SKM-1 (cell line): ENCODE measurements around the gene RHOT2.

Experiments
- DNase-seq: peaks from one replicate; lab custom pipeline; 2025; ENCODE audit not compliant: unreplicated experiment; lab: John Stamatoyannopoulos, UW

The RHOT2 gene

DNA sequence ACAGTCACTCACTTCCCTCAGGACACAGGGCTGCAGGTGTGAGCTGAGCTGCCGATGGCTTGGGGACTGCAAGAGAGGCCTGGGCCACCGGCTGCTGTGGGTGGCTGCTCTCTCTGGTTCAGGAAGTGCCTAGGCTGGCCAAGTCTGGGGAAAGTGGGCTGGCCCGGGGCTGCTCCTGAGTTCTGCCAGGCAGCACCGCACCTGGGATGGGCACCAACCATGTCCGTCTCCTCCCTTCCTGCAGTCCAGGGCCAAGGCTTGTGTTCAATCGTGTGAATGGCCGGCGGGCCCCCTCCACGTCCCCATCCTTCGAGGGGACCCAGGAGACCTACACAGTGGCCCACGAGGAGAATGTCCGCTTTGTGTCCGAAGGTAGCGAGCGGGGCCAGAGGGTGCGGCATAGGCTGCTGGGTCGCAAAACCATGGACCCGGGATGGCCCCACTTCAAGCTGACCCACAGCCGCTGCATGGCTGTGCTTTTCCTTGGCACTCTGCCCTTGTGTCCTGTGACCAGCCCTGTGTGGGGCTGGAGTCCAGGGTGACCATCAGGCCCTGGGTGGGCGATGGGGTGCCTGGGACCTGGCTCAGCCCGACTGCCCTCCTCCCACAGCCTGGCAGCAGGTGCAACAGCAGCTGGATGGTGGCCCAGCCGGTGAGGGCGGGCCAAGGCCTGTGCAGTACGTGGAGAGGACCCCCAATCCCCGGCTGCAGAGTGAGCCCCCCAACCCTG, 20.6 kb upstream of the RHOT2 start:
- DNase-seq = no peak

DNA sequence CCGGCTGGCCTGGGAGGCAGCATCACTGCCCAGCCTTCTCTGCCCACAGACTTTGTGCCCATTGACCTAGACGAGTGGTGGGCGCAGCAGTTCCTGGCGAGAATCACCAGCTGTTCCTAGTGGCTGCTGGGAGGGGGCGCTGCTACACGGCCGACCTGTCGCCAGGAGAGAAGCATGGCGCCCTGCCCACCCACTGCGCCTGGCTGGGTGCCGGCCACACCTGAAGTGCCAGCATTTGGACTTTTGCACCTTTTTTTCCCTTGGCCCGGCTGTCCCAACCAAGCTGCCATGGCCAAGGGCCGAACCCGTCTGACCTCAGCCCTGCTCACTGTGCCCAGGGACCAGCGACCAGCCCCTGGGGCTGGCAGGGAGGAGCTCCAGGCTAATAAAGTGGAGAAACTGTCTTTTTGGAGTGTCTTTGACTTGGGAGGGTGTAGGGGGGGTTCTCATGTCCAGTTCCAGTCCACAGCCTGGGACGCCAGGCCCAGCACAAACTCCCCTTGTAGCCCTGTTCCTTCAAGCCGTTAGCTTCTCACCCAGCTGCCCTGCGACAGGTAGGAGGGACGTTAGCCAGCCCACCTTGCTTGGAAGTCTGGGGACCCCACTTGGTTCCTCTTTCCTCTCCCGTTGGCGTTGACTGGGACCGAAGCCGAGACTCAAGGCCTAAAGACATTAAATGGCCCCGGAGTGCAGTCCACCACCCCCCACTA, 19.7 kb upstream of the RHOT2 start:
- DNase-seq = no peak

DNA sequence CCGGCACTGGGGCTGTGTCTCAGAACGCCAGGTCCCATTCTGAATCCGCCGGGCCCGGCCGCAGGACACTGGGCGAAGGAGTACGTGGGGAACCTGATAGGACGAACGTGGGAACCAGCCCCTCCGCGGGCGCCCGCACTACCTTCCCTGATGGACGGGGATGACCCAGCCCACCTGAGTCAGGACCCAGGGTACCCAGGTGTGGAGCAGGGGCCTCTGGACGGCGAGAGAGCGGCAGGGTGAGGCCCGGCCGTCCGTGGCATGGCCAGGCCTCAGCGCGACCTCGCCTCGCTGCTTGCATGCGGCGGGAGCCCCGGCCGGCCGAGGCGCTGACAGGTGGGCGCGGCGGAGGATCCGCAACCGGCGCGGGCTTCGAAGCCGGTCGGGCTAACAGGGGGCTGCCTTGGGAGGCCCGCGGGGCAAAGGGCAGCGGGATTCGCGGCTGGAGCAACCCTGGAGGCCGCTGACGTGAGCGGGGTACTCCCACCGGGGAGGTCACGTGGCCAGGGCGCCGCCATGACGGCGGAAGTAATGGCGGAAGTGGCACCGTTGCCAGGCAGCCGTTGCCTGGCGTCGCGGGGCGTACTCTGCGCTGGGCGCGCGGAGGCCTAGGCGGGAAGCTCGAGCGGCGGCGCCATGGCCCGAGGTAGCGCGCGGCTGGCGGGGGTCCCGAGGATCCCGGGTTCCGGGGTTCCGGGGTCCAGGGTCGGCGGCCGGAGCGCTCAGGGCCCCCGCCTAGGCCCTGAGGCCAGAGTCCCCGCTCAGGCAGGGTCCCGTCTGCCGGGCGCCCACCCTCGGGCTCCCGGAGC, 18.9 kb upstream of the RHOT2 start, which contains the start of gene WDR90:
Gene WDR90 (plus strand): TSS at position 585 of the 809 bp plus-strand sequence. CDS start 52 bp downstream, at position 637.
- peak; percentile 71 for DNase-seq

DNA sequence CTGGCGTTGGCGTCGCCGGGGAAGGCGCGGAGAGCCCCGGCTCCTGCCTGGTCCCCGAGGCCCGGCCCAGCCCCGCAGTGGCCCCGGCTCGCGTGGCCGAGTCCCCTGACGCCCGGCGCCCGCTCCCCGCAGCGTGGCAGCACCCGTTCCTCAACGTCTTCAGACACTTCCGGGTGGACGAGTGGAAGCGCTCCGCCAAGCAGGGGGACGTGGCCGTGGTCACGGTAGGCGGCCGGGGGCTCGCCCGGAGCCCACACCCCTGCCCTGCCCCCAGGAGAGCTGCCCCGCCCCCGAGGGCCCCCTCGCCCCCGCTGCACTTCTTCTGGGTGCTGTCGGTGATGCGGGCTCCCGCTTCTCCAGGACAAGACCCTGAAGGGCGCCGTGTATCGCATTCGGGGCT, 18.3 kb upstream of the RHOT2 start:
- no peak for DNase-seq

DNA sequence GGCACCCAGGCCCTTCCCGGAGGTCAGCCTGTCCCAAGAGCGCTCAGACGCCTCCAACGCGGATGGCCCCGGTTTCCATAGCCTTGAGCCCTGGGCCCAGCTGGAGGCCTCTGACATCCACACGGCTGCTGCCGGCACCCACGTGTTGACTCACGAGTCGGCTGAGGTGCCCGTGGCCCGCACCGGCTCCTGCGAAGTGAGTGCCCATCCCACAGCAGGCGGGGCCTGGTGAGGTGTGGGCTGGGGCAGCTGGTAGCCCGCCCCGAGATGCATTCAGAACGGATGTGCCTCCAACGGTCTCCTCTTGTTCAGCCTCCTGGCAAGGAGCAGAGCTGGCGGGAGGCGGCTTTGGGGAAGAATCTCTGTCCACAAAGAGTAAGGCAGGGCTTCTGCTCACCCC, 16.1 kb upstream of the RHOT2 start:
- no peak for DNase-seq

DNA sequence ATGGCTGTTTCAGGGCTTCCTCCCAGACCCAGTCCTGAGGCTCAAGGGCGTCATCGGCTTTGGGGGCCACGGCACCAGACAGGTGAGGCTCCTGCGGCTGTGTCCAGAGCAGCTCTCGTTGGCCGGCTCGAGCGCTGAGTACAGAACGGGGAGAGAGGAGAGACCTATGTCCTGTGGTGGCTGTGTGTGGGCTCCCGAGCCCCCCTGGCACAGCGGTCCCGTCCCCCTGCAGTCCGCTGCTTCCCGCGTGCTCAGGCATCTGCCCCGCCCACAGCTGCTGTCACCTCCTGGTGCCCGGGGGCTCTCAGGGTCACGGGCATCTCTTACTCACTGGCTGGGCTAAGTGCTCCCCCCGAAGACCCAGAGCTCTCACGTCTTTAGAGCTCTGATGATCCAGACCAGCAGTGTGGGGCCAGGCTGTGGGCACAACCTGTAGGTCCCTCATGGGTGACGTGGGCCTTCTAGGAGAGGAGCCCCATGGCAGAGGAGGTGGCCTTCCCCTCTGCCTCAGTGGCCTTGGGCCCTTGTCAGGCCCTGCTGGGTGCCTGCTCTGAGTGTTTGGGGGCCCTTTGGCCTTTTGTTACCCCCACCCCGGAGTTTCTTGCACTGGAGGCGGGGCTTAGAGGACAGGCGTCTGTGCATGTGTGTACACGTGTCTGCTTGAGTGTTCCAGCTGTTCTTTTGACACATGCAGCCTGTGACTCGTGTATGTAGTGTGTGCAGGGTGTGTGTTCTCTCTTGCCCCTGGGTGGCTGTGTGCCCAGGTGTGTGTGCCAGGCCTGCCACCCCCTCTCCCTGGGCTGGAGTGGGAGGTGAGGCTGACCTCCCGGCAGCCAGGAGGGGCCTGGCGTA, 15.3 kb upstream of the RHOT2 start:
- no peak for DNase-seq

DNA sequence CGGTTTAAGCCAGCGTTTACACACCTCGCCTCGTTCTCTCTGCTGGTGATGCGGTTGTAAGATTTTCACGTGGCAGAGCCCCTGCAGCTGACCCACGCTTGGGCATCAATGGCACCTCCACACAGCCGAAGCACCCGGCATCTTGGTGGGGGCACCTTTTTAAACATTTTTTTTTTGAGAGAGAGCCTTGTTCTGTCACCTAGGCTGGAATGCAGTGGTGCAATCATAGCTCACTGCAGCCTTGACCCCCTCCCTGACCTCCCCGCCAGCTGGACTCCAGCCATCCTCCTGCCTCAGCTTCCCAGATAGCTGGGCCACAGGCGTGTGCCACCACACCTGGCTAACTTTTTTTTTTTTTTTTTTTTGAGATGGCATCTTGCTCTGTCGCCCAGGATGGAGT, 13.9 kb upstream of the RHOT2 start:
- no peak for DNase-seq

DNA sequence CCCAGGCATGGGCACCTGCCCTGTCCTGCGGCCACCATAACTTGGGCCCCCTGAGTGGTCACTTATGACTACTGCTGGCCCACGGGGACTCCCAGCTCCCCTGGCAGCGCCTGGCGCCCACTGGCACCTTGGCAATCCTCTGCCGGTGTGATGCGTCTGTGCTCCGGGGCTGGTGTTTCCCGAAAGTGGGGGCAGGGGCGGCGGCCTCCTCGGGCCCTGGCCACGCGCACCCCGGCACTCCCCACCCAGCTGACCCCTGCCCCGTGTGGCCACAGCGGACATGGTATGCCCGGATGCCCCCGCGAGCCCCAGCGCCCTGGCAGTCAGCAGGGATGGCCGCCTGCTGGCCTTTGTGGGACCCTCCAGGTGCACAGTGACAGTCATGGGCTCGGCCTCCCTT, 10.4 kb upstream of the RHOT2 start:
- no peak for DNase-seq

DNA sequence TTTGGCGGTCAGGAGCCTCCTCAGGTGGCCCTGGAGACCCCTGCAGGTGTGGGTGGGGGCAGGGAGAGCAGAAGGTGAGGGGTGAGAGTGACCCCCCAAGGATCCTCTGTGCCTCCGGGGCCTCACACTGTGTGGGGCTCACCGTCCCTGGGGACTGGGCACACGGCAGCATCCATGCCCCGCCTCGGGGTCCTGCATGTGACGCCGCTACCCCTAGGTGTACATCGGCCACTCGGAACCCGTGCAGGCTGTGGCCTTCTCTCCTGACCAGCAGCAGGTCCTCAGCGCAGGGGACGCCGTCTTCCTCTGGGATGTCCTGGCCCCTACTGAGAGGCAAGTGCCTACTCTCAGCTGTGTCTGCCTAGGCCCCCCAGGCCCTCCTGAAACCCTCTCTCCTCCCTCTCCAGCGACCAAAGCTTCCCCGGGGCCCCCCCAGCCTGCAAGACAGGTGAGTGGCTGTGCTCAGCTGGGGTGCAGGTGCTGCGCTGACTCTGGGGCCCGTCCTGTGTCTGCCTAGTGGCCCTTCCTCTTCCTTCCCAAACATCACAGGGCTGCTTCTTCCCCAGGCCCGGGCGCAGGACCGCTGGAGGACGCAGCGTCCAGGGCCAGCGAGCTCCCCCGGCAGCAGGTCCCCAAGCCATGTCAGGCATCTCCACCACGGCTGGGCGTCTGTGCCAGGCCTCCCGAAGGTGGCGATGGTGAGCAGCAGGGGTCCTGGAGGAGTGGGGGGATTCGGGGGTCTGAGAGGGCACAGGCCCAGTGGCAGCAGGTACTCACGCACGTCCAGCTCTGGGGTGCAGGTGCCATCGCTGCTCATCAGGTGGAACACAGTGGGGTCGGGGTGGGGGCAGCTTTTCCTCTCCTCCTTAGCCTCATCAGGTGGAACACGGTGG, 9.0 kb upstream of the RHOT2 start:
- DNase-seq = no peak

DNA sequence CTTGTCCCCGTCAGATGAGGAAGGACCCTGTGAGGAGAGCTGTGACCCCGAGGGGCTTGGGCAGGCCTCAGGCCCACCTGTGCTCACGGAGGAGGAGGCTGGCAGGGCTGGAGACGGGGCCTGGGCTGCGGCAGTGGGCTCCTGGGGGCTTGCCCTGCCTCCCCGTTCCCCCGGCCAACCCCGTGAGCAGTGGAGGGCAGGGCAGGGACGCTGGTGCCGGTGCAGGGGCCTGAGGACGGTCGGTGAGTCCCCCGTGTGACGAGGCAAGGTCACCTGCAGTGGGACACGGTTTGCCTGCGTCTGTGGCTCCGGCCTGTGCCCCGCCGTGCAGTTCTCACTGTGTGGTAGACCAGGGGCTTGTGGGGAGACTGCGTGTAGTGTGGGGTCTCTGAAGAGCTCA, 8.3 kb upstream of the RHOT2 start:
- no peak for DNase-seq

DNA sequence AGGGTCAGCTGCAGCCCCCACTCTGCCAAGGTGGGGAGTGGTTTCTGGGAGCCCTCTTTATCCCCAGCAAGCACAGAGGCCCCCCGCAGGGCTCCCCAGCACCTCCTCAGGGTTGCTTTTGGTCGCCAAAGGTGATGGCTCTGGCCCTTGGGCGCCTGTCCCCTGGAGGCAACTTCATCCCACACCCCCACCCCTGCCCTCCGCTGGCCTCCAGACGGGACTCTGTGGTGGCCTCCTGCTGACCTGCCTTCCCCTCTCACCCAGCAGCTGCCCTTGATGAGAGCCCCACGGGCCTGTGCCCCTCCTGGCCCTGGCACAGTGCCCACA, 7.8 kb upstream of the RHOT2 start:
- no peak for DNase-seq

DNA sequence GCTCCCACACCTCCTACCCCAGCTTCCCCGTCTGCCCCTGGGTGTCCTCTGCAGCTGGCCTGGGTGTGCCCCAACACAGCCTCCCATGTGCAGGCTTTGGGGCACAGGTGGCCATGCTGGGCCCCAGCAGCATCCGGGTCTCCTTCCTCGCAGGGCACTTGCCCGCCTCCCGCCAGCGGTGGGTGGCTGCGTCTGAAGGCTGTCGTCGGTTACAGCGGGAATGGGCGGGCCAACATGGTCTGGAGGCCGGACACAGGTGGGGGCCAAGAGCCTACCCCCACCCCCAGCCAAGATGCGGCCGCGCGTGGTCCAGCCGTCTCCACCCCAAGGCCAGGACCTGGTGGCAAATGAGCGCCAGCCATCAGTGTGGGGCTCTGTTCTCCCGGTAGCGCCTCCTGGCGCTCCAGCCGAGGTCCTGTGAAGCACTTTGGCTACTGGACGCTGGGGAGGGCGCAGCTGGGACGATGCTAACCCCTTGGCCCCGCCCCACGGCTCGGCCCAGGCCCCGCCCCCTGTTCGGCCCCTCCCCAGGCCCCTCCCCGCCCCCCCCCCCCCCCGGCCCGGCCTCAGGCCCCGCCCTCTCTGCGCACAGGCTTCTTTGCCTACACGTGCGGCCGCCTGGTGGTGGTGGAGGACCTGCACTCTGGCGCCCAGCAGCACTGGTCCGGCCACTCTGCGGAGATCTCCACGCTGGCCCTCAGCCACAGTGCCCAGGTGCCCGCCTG, 7.3 kb upstream of the RHOT2 start:
- peak; percentile 71 for DNase-seq

DNA sequence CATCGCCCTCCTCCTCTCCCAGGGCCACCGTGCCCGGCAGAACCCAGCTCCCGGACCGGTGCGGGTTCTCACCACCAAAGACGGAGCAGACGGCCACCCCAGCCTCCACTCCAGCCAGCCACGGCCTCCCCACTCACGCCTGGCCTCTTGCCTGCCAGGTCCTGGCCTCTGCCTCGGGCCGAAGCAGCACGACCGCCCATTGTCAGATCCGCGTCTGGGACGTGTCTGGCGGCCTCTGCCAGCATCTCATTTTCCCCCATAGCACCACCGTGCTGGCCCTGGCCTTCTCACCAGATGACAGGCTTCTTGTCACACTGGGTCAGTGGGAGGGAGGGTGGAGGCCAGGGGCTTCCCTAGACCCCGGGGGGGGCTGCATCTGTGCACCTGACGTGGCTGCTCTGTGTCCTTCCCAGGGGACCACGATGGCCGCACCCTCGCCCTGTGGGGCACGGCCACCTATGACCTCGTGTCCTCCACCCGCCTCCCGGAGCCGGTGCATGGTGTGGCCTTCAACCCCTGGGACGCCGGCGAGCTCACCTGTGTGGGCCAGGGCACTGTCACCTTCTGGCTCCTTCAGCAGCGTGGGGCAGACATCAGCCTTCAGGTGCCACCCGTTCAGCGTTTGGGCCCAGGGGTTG, 6.6 kb upstream of the RHOT2 start:
- no peak for DNase-seq

DNA sequence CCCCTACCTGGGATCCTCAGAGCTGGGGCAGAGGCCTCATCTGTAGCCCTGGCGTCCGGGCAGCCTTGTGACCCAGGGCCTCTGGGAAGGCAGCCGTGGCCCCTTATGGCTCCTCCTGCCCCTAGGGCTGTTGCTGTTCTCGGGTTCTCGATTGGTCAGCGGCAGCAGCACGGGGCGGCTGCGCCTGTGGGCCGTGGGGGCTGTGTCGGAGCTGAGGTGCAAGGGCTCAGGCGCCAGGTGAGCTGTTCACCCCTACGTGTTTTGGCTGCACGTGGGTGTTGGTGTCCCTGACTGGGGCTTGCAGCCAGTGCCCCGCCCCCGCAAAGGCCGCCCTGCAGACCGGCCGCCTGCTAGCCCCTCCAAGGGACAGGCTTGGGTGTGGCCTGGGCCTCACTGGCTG, 5.8 kb upstream of the RHOT2 start:
- no peak for DNase-seq

DNA sequence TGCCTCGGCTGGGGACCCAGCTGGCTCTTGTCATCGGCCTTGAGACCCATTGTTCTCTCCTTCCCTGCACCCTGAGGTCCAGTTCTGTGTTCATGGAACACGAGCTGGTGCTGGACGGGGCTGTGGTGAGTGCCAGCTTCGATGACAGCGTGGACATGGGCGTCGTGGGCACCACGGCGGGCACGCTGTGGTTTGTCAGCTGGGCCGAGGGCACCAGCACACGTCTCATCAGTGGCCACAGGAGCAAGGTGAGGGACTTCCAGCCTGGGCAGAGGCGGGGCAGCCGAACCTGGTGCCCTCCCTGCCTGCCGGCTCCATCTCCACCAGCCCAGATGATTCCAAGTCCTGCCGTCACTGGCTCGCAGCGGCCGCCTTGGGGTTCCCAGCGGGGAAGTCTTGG, 5.3 kb upstream of the RHOT2 start:
- DNase-seq = no peak

DNA sequence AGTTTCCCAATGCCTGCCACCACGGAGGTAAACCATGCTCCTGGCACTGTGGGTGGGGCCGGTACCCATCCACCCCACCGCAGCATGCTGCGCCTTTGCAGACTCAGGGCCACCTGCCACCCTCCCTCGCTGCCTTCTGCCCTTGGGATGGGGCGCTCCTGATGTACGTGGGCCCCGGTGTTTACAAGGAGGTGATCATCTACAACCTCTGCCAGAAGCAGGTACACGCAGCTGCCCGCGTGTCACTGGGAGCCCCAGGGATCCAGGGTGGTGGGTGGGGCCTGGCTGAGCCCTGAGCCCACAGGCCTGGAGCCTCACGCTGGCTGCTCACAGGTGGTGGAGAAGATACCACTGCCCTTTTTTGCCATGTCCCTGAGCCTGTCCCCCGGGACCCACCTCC, 1.4 kb upstream of the RHOT2 start:
- no peak for DNase-seq

DNA sequence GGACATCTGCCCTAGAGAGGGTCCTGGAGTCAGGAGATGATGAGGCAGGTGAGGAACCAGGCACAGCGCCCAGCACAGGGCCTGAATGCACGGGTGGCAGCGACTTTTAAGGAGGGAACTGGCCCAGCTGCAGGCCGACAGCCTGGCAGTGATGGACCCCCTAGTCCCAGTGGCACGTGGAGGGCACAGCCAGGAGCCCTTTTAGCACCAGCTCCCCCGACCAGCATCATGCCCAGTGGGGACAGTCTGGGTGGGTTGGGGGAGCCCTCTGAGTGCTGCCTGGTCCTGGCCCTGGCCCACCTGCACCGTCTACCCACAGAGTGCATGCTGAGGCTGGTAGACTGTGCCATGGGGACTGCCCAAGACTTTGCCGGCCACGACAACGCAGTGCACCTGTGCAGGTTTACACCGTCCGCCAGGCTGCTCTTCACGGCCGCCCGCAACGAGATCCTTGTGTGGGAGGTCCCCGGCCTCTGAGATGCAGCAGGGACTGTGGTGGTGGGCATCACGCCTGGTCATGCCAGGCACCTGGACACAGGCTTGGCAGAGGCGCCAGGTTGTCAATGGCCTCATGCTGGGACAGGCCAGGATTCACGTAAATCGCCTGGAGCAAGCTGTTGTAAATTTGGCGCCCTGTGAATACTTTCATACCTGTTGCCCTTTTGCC, 686 bp upstream of the RHOT2 start:
- no peak for DNase-seq

DNA sequence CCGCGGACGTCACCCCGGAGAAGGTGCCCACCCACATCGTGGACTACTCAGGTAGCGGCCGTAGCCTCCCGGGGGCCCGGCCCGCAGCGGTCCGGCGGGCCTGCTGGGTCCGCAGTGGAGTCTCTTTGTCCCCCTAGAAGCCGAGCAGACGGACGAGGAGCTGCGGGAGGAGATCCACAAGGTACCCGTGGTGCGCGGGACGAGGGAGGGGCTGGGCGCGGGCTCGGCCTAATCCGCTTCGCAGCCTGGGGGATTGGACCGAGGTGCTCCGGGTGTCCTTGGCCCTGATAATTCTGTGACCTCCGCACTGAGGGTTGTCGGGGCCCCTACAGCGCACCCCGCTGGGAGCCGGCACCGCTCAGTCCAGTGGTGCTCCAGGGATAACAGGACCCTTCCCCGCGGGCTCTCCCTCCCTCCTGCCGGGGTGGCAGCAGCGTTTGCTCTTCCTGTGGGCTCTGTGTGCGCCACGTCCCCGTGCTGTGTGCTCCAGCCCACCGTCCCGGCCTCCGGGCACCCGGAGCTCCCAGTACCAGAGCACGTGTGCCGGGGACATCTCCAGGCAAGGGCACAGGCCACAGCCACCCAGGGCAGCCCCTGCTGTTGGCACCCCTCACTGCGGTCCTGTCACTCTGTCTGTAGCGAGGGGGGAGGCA, 713 bp downstream of the RHOT2 start:
- no peak for DNase-seq
